Measurements from ENCODE around the gene MIS18BP1.
"Not testable (repeated sequence)": the region's sequence is repeated elsewhere in the genome, so short reads cannot be mapped to it uniquely, and the experiment has no call there.

MIS18BP1 gene

GRCh38 chr14:45253070-45253753, at the start of gene MIS18BP1:
MIS18BP1 (minus strand) TSS chr14:45253202; CDS start chr14:45247286, 5,916 bp downstream.
- peak; percentile 93 for DNase-seq (ENCODE audit: low spot score)

- DNase-seq (ENCODE audit: low spot score) = no peak
Measured at GRCh38 chr14:45298423-45299117, 45.6 kb upstream of the MIS18BP1 start.

GRCh38 chr14:45294796-45295195, 41.8 kb upstream of the MIS18BP1 start:
- not testable (repeated sequence) for DNase-seq (ENCODE audit: low spot score)

- DNase-seq (ENCODE audit: low spot score) = no peak
Measured at GRCh38 chr14:45290547-45290946, 37.5 kb upstream of the MIS18BP1 start.

- no peak for DNase-seq (ENCODE audit: low spot score)
Measured at GRCh38 chr14:45287610-45288009, 34.6 kb upstream of the MIS18BP1 start.

GRCh38 chr14:45284802-45285201, 31.8 kb upstream of the MIS18BP1 start:
- no peak for DNase-seq (ENCODE audit: low spot score)

GRCh38 chr14:45281731-45282400, 28.9 kb upstream of the MIS18BP1 start:
- not testable (repeated sequence) for DNase-seq (ENCODE audit: low spot score)

- DNase-seq (ENCODE audit: low spot score) = no peak
Measured at GRCh38 chr14:45271858-45272537, 19.0 kb upstream of the MIS18BP1 start.

- DNase-seq (ENCODE audit: low spot score) = no peak
Measured at GRCh38 chr14:45270031-45270430, 17.0 kb upstream of the MIS18BP1 start.

- DNase-seq (ENCODE audit: low spot score) = no peak
Measured at GRCh38 chr14:45267071-45267470, 14.1 kb upstream of the MIS18BP1 start.

- DNase-seq (ENCODE audit: low spot score) = no peak
Measured at GRCh38 chr14:45262637-45263036, 9.6 kb upstream of the MIS18BP1 start.

GRCh38 chr14:45261209-45261608, 8.2 kb upstream of the MIS18BP1 start:
- no peak for DNase-seq (ENCODE audit: low spot score)

GRCh38 chr14:45258805-45259204, 5.8 kb upstream of the MIS18BP1 start:
- no peak for DNase-seq (ENCODE audit: low spot score)

GRCh38 chr14:45258073-45258472, 5.1 kb upstream of the MIS18BP1 start:
- DNase-seq (ENCODE audit: low spot score) = no peak

GRCh38 chr14:45254771-45255170, 1.8 kb upstream of the MIS18BP1 start:
- no peak for DNase-seq (ENCODE audit: low spot score)

- no peak for DNase-seq (ENCODE audit: low spot score)
Measured at GRCh38 chr14:45253754-45254310, 830 bp upstream of the MIS18BP1 start.

- DNase-seq (ENCODE audit: low spot score) = no peak
Measured at GRCh38 chr14:45252366-45253069, 484 bp downstream of the MIS18BP1 start.

GRCh38 chr14:45251912-45252311, 1.1 kb downstream of the MIS18BP1 start:
- DNase-seq (ENCODE audit: low spot score) = peak; percentile 49

GRCh38 chr14:45249856-45250575, 3.0 kb downstream of the MIS18BP1 start:
- DNase-seq (ENCODE audit: low spot score) = peak; percentile 35

GRCh38 chr14:45247427-45247826, 5.6 kb downstream of the MIS18BP1 start:
- DNase-seq (ENCODE audit: low spot score) = no peak

GRCh38 chr14:45246691-45247090, 6.3 kb downstream of the MIS18BP1 start:
- no peak for DNase-seq (ENCODE audit: low spot score)

Measured in Ammon's horn (tissue), 1 donor.